Measurements from ENCODE around the gene ATF3. TPM values are rescaled to one million over a fixed set of nuclear protein-coding genes. Genes with fewer than 3 reads are reported as not detected.

The ATF3 gene
- total RNA-seq, 1 experiment from 2014 or later = 114 TPM

GRCh38 chr1:212574732-212575131 lies 33.8 kb upstream of the ATF3 start:
- no peaks in the 10 kb centered on the region for H3K36me3 Mint-ChIP-seq (ENCODE audit: insufficient read depth, unreplicated experiment)
- intact Hi-C loops (cut with micrococcal nuclease) = no loop called here
- no peak overlapping the region for H3K4me3 Mint-ChIP-seq (ENCODE audit: unreplicated experiment)
- no peak for DNase-seq (ENCODE audit: unreplicated experiment)
- H3K27me3 Mint-ChIP-seq (ENCODE audit: insufficient read depth, unreplicated experiment) = peaks cover 11% of the 10 kb centered on the region
- ChIA-PET CTCF (interaction anchor here (1.0 to 1.3 kb wide), 2 partner anchors 20 to 95 kb away, joined by 3 to 4 read pairs; no protein-coding TSS in a partner anchor), POLR2A (interaction anchor here (0.7 to 1.9 kb wide), 3 partner anchors 16 to 30 kb away, joined by 3 to 4 read pairs (median 3); no protein-coding TSS in a partner anchor)
- H3K9me3 Mint-ChIP-seq (ENCODE audit: unreplicated experiment) = no peaks in the 10 kb centered on the region
- no peak for TF ChIP-seq CTCF (IDR thresholded peaks at IDR 0.05; ENCODE audit: unreplicated experiment)
- no TSS peak for BruUV-seq (replicated peaks)
- H3K4me1 Mint-ChIP-seq (ENCODE audit: insufficient read depth, unreplicated experiment) = no peaks in the 10 kb centered on the region
- H3K27ac Mint-ChIP-seq (ENCODE audit: low read depth, unreplicated experiment) = no peak overlapping the region

GRCh38 chr1:212575333-212575732 lies 33.2 kb upstream of the ATF3 start:
- no peak for DNase-seq (ENCODE audit: unreplicated experiment)
- H3K36me3 Mint-ChIP-seq (ENCODE audit: insufficient read depth, unreplicated experiment) = no peaks in the 10 kb centered on the region
- H3K27me3 Mint-ChIP-seq (ENCODE audit: insufficient read depth, unreplicated experiment) = peaks cover 11% of the 10 kb centered on the region
- peaks cover 4% of the 10 kb centered on the region for H3K4me1 Mint-ChIP-seq (ENCODE audit: insufficient read depth, unreplicated experiment)
- CTCF ChIA-PET = interaction anchor here (1.3 kb wide), 1 partner anchor 96 kb away, joined by 4 read pairs; no protein-coding TSS in a partner anchor
- no peak overlapping the region for H3K4me3 Mint-ChIP-seq (ENCODE audit: unreplicated experiment)
- no peaks in the 10 kb centered on the region for H3K9me3 Mint-ChIP-seq (ENCODE audit: unreplicated experiment)
- intact Hi-C loops (cut with micrococcal nuclease) = no loop called here
- BruUV-seq (replicated peaks) = no TSS peak
- TF ChIP-seq CTCF (IDR thresholded peaks at IDR 0.05; ENCODE audit: unreplicated experiment) = no peak
- POLR2A ChIA-PET = interaction anchor here (1.9 kb wide), 1 partner anchor 17 kb away, joined by 4 read pairs; no protein-coding TSS in a partner anchor
- H3K27ac Mint-ChIP-seq (ENCODE audit: low read depth, unreplicated experiment) = no peak overlapping the region

GRCh38 chr1:212578041-212578440 lies 30.5 kb upstream of the ATF3 start:
- intact Hi-C loops (cut with micrococcal nuclease) = no loop called here
- CTCF ChIA-PET = interaction anchor here (0.8 to 1.2 kb wide), 2 partner anchors 9 to 18 kb away, joined by 3 to 4 read pairs; no protein-coding TSS in a partner anchor
- Mint-ChIP-seq H3K36me3 (ENCODE audit: insufficient read depth, unreplicated experiment) (no peaks in the 10 kb centered on the region), H3K4me3 (ENCODE audit: unreplicated experiment) (no peak overlapping the region), H3K27ac (ENCODE audit: low read depth, unreplicated experiment) (no peak overlapping the region), H3K4me1 (ENCODE audit: insufficient read depth, unreplicated experiment) (peaks cover 6% of the 10 kb centered on the region), H3K27me3 (ENCODE audit: insufficient read depth, unreplicated experiment) (peaks cover 11% of the 10 kb centered on the region), H3K9me3 (ENCODE audit: unreplicated experiment) (no peaks in the 10 kb centered on the region)
- no peak for DNase-seq (ENCODE audit: unreplicated experiment)
- POLR2A ChIA-PET = interaction anchor here (0.8 to 1.5 kb wide), 3 partner anchors 19 to 94 kb away, joined by 4 to 5 read pairs (median 5); partner anchors contain the start of gene ATF3
- no TSS peak for BruUV-seq (replicated peaks)
- TF ChIP-seq CTCF (IDR thresholded peaks at IDR 0.05; ENCODE audit: unreplicated experiment) = no peak

DNA sequence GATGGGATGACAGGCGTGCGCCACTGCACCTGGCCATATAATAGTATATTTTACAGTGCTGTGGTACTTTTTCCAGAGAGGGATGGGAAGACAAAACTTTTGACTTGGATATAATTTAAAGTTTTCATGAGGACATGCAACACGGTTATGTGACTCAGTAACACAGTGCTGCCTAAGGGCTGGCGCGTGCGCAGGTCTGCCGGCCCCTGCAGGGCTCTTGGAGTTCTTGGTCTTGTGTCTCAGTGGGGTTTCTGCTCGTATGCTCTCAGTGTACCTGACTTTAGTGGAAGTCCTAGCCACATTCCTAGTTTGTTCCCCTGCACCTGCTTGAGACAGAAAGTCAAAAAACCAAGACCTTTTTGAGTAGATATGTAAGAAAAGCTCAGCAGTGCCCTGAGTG lies 27.5 kb upstream of the ATF3 start:
- Mint-ChIP-seq H3K36me3 (ENCODE audit: insufficient read depth, unreplicated experiment) (no peaks in the 10 kb centered on the region), H3K27ac (ENCODE audit: low read depth, unreplicated experiment) (no peak overlapping the region), H3K9me3 (ENCODE audit: unreplicated experiment) (no peaks in the 10 kb centered on the region), H3K4me1 (ENCODE audit: insufficient read depth, unreplicated experiment) (peaks cover 6% of the 10 kb centered on the region), H3K27me3 (ENCODE audit: insufficient read depth, unreplicated experiment) (peaks cover 8% of the 10 kb centered on the region), H3K4me3 (ENCODE audit: unreplicated experiment) (no peak overlapping the region)
- POLR2A ChIA-PET = interaction anchor here (0.7 to 2.7 kb wide), 4 partner anchors 11 to 27 kb away, joined by 3 to 10 read pairs (median 6); partner anchors contain the start of gene ATF3
- intact Hi-C loops (cut with micrococcal nuclease) = no loop called here
- TF ChIP-seq CTCF (IDR thresholded peaks at IDR 0.05; ENCODE audit: unreplicated experiment) = no peak
- CTCF ChIA-PET = interaction anchor here (0.6 to 2.2 kb wide), 5 partner anchors 11 to 552 kb away, joined by 3 to 8 read pairs (median 7); no protein-coding TSS in a partner anchor
- no TSS peak for BruUV-seq (replicated peaks)
- no peak for DNase-seq (ENCODE audit: unreplicated experiment)

All from MCF 10A (cell line).